WTC11 (cell line): ENCODE results near the gene CDH13.

Experiments used
- AR ChIP-seq: fragments of 250-450 bp; sonication (Bioruptor Pico); IDR thresholded peaks from 2 replicates; pipeline ENCODE4 v1.9.0; 2021; ENCODE audit warnings: mild to moderate bottlenecking
- CTCF ChIP-seq: fragments of 200-600 bp; IDR thresholded peaks from 2 replicates; pipeline ENCODE4 v1.8.0; 2022; ENCODE audit warnings: antibody characterized with exemption
- MAX ChIP-seq: sonication (generic); formaldehyde crosslinking; IDR thresholded peaks from 2 replicates; pipeline ENCODE4 v1.8.0; 2022; ENCODE audit warnings: mild to moderate bottlenecking, missing genetic modification reagents
- MXD4 ChIP-seq: fragments of 250-450 bp; sonication (Bioruptor Pico); IDR thresholded peaks from 2 replicates; pipeline ENCODE4 v1.8.0; 2021; ENCODE audit warnings: mild to moderate bottlenecking, moderate library complexity, borderline replicate concordance
- NR2C2 ChIP-seq: sonication (generic); formaldehyde crosslinking; IDR thresholded peaks from 2 replicates; pipeline ENCODE4 v1.8.0; 2022; ENCODE audit warnings: mild to moderate bottlenecking, missing genetic modification reagents
- TEAD4 ChIP-seq: sonication (generic); formaldehyde crosslinking; IDR thresholded peaks from 2 replicates; pipeline ENCODE4 v1.8.0; 2022; ENCODE audit warnings: mild to moderate bottlenecking, missing genetic modification reagents
- USF2 ChIP-seq: sonication (generic); formaldehyde crosslinking; IDR thresholded peaks from 2 replicates; pipeline ENCODE4 v1.8.1; 2023; ENCODE audit warnings: mild to moderate bottlenecking, missing genetic modification reagents, moderate library complexity
- ZBTB43 ChIP-seq: sonication (generic); formaldehyde crosslinking; IDR thresholded peaks from 2 replicates; pipeline ENCODE4 v1.8.1; 2023; ENCODE audit warnings: mild to moderate bottlenecking, missing genetic modification reagents
- ZNF232 ChIP-seq: sonication (generic); formaldehyde crosslinking; IDR thresholded peaks from 2 replicates; pipeline ENCODE4 v1.8.0; 2022; ENCODE audit warnings: mild to moderate bottlenecking, missing genetic modification reagents

GRCh38 chr16:82735186-82735585 is 108.4 kb downstream of the CDH13 start:
- TF ChIP-seq AR (CRISPR knock-in tag) (no peak), NR2C2 (CRISPR knock-in tag) (no peak), CTCF (no peak), TEAD4 (CRISPR knock-in tag) (no peak), MAX (CRISPR knock-in tag) (no peak), USF2 (CRISPR knock-in tag) (no peak), MXD4 (no peak), ZBTB43 (CRISPR knock-in tag) (no peak), ZNF232 (CRISPR knock-in tag) (no peak)
